Measurements from ENCODE around the gene PLCG2. TPM values are rescaled to one million over a fixed set of nuclear protein-coding genes. Genes with fewer than 3 reads are reported as not detected.

The PLCG2 gene
- total RNA-seq (10 to 100 TPM in 2 of 10 donors, 1 to 10 TPM in 8; 4.1 to 18.2 (median 6.9) TPM), polyA plus RNA-seq (1 to 10 TPM; 2.4 to 5.6 TPM)
- long read RNA-seq, donor 1, full-length matches to known transcripts, result 1 of 6 reads
- long read RNA-seq, donor 1, partial matches to known transcripts, result 5 of 6 reads
- long read RNA-seq, donor 1, other reads (novel, unspliced or antisense), result 0 of 6 reads
- long read RNA-seq, donor 2, full-length matches to known transcripts, result 1 of 10 reads
- long read RNA-seq, donor 2, partial matches to known transcripts, result 6 of 10 reads
- long read RNA-seq, donor 2, other reads (novel, unspliced or antisense), result 3 of 10 reads
- long read RNA-seq, donor 3, partial matches to known transcripts, result 2 of 2 reads
- long read RNA-seq, donor 3, other reads (novel, unspliced or antisense), result 0 of 2 reads

- no peaks in the 10 kb centered on the region for H3K36me3 ChIP-seq
- peaks cover 0 to 48% (median 13%) of the 10 kb centered on the region in 9 donors for H3K4me1 ChIP-seq
- intact Hi-C loops (cut with DNase I), result no loop called here
- TF ChIP-seq CTCF (IDR thresholded peaks at IDR 0.05), result no peak
- ATAC-seq (peak; percentile 81 to 95 (median 89)), DNase-seq (peak; percentile 66 to 77)
- H3K27ac ChIP-seq, result peak within 1 kb of the TSS in 8 of 10 donors; percentile 40 to 91 (median 72)
- H3K27me3 ChIP-seq, result peaks cover 0 to 21% (median 15%) of the 10 kb centered on the region in 7 donors
- H3K9me3 ChIP-seq, result peaks cover 0 to 6% (median 0%) of the 10 kb centered on the region in 11 donors
- H3K4me3 ChIP-seq, result peak within 1 kb of the TSS; percentile 50 to 83 (median 71)
- WGBS, 2 donors, result 1% methylated on average over 57 to 78 of the region's 78 CpGs
Observed at GRCh38 chr16:81778861-81779535, at the start of gene PLCG2. Gene PLCG2 (plus strand): TSS chr16:81779291. CDS start chr16:81785990, 6,699 bp downstream.

GRCh38 chr16:81729451-81729850 lies 49.6 kb upstream of the PLCG2 start:
- ATAC-seq (no peak), DNase-seq (no peak)
- H3K27ac ChIP-seq, result peak overlapping the region in 1 of 10 donors; percentile 85
- no peak overlapping the region for H3K4me3 ChIP-seq
- TF ChIP-seq CTCF (IDR thresholded peaks at IDR 0.05), result peak in 1 of 9 donors; percentile 19
- H3K4me1 ChIP-seq, result peaks cover 4 to 16% (median 12%) of the 10 kb centered on the region in 9 donors
- H3K36me3 ChIP-seq, result no peaks in the 10 kb centered on the region
- intact Hi-C loops (cut with DNase I), result loop anchor here in 2 of 10 donors (10.0 kb wide), 3 partner anchors 105 to 365 kb away; no protein-coding TSS in a partner anchor
- no peaks in the 10 kb centered on the region for H3K9me3 ChIP-seq
- 81 to 82% methylated on average over 16 of the region's 16 CpGs for WGBS, 2 donors
- H3K27me3 ChIP-seq, result peaks cover 0 to 3% (median 0%) of the 10 kb centered on the region in 7 donors

- intact Hi-C loops (cut with DNase I), result loop anchor here in 5 of 10 donors (10.0 kb wide), 3 partner anchors 526 to 726 kb away; partner anchors contain the start of genes ATMIN (in 2 of the 5), CENPN (in 2 of the 5) and CMC2 (in 2 of the 5)
- Histone ChIP-seq H3K36me3 (no peaks in the 10 kb centered on the region), H3K4me1 (peaks cover 4 to 16% (median 12%) of the 10 kb centered on the region in 9 donors), H3K4me3 (peak overlapping the region in 9 of 10 donors; percentile 34 to 59 (median 48)), H3K9me3 (no peaks in the 10 kb centered on the region), H3K27ac (peak overlapping the region in 9 of 10 donors; percentile 23 to 85 (median 68)), H3K27me3 (peaks cover 0 to 3% (median 0%) of the 10 kb centered on the region in 7 donors)
- peak; percentile 89 to 91 for DNase-seq
- peak; percentile 92 to 97 (median 95) for ATAC-seq
- 10 to 12% methylated on average over 47 of the region's 47 CpGs for WGBS, 2 donors
- peak; percentile 32 to 71 (median 62) for TF ChIP-seq CTCF (IDR thresholded peaks at IDR 0.05)
Observed at GRCh38 chr16:81730090-81731051, 48.7 kb upstream of the PLCG2 start.

Measured in heart right ventricle (tissue), 16 donors.